ENCODE data around the gene HLA-DQB1.

GRCh38 chr6:32659856-32660595 lies 6.4 kb downstream of the HLA-DQB1 start:
- TF ChIP-seq POLR2A (IDR thresholded peaks at IDR 0.05) (no peak), CTCF (IDR thresholded peaks at IDR 0.05) (no peak)
